SHP77 treated with DMSO at 0.1 percent for 48 hours (cell line): ENCODE measurements around the gene CRYL1.

Experiments
- DNase-seq: peaks from one replicate; lab custom pipeline; 2025; lab: John Stamatoyannopoulos, UW

CRYL1 gene

DNA sequence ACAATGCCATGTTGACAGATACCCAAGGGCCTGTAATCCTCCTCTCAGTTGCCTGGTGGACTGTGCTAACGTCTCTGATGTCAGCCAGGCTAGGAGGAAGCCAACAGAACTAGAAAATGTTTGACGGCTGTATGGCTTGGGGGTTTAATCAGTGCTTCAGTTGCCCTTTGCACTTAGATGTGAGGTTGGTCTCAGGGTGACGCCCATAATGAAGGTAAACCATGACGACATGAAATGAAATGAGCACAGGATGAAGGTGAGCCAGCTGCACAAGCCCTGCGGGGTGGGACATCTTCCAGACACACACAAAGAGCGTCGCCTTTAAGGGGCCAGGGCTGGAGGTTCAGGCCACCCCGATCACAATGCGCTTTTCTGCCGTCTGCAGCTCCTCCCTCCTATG is 127.2 kb downstream of the CRYL1 start:
- DNase-seq, result no peak

DNA sequence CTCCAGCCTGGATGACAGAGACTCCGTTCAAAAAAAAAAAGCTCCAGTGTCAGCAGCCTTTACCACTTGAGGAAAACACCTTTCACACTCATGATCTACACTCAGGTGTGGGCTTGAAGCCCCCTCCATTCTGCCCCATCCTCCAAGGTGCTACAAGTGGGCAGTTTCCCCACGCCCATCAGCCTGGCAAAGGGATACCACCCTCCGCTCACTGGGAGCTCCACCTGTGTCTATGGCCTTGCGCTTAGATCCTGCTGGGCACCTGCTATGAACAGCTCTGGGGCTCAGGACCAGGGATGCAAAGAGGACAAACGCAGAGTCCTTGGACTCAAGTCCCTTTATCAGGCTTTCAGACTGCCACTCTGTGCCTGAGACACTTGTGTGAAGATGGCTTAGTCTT is 127.8 kb downstream of the CRYL1 start:
- no peak for DNase-seq

DNA sequence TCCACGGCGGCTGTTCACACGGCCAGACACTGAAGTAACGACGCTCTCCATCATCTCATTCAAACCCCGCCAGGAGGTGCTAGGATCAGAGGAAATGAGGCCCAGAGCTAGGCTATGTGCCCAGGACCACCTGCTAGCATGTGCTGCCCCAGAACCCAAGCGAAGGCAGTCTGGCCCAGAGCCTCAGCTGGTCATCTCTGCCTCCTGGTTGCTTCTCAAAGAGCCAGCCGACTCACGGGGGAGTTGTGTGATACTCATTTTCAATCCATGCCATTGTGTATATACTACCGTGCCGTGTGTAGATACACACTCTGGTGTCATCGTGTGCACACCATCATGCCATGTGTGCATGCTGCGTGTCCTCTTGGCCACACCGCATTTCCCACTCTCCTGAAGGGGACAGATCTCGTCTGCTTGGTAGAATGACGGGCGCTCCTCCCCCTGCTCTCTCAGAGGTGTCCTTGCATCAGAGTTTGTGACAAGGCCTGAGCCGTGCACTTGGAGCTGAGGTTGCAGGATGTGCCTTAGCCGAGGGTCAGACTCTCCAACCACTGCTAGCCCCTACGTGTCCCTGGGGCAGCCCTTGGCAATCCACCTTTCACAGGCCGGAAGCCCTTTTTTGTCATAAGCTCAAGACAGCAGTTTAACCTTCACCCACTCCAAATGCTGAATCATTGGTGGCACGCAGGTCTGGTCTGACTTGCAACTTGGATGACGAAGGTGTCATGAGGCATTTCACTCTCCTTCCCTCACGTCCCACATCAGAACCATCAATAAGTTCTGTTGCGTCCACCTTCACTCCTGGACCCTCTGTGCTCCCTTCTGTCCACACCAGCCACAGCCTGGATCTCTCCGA is 130.4 kb downstream of the CRYL1 start:
- no peak for DNase-seq

DNA sequence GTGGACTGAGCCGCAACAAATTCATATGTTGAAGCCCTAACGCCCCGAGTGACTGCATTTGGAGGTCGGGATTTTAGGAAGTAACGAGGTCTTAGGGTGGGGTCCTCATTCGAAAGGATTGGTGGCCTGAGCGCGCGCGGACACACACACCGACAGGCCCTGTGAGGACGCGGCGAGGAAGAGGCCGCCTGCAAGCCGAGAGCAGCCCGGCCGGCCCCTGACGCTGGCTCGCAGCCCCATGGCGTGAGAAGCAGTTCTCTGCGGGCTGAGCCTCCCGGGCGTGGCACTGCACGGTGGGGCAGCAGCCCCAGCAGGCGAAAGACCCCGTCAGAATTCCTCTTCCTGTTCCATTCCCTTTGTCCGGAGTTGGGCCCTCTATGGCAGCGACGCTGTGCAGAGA is 131.2 kb downstream of the CRYL1 start:
- DNase-seq, result no peak

DNA sequence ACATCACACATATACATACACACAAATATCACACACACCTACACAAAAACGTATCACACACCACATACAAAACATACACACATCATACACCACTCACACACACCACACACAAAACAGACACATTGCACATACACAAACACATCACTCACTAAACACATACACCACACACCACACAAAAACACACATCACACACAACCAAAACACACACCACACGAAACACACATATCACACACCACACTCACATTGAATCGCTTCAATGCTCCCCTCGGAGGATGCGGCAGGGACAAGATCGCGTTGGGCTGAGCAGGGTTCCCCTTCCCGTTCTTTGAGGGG is 131.5 kb downstream of the CRYL1 start:
- no peak for DNase-seq

DNA sequence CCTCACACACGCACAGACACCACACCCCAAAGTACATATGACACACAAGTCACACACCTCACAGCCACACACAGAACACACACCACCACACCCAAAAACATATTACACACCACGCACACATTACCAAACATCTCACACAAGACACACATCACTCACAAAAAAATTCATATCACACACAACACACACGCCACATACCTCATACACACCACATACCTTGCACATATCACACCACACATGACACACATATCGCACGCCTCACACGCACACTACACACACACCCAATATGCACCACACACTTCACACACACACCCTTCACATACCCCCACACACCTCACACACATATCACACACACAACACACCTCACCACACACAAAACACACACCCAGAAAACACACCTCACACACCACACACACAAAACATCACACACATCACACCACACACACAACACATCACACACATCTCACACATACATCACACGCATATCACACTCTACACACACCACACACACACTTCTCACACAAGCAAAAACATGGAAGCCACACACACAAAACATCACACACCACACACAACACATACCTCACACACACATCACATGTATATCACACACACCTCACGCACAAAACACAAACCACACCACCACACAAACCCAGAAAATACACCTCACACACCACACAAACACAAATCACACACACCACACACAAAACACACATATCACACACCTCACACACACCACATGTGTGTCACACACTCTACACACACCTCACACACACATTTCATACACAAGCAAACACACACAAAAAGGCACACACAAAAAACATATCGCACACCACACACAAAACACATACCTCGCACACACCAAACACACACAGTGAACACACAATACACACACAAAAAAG is 132.1 kb downstream of the CRYL1 start:
- DNase-seq, result no peak

DNA sequence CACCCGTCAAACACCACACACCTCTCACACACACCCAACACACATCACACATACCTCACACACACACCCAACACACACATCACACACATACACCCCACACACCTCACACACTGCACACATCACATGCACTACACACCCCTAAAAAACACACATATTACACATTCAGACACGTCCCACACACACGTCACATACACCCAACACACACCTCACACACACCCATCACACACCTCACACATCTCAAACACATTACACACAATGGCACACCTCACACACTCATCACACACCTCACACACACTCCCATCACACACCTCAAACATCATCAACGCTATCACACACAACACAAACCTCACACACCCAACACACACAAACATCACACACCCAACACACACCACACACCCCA is 133.1 kb downstream of the CRYL1 start:
- no peak for DNase-seq

DNA sequence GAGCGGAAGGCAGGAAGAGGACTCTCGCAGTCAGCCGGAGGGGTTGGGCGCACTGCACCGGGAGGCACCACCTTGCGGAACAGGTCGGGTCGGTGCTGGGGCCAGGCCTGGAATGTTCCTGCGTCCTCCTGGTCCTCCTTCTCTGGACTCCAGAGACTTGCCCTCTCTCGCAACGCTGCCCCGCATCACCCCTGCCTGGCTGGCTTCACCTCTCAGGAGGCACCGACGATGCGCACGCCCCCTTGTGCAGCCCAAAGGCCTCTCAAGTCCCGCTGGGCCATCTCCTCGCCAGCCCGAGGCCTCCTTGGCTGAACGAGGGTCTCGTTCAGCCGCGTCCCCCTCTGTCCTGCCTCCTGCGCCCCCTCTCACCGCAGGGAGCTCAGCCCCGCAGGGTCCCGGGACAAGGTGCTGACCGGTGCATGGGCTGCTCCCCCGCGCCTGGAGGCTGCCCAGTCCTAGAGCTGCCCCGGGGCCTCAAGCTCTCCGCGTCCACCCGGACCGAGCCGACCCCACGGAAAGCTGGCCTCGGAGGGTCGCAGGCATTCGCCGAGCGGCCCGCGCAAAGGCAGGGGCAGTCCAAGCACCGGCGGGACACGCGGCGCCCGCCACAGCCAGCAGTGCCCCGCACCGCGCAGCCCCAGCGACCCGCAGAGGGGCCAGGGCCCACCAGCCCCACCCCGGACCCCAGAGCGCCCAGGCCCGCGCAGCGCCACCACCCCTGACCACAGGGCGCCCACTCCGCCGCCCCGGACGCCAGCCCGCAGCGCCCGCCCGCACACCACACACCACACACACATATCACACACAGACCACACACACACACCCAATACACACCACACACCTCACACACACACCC is 133.8 kb downstream of the CRYL1 start:
- DNase-seq, result no peak

DNA sequence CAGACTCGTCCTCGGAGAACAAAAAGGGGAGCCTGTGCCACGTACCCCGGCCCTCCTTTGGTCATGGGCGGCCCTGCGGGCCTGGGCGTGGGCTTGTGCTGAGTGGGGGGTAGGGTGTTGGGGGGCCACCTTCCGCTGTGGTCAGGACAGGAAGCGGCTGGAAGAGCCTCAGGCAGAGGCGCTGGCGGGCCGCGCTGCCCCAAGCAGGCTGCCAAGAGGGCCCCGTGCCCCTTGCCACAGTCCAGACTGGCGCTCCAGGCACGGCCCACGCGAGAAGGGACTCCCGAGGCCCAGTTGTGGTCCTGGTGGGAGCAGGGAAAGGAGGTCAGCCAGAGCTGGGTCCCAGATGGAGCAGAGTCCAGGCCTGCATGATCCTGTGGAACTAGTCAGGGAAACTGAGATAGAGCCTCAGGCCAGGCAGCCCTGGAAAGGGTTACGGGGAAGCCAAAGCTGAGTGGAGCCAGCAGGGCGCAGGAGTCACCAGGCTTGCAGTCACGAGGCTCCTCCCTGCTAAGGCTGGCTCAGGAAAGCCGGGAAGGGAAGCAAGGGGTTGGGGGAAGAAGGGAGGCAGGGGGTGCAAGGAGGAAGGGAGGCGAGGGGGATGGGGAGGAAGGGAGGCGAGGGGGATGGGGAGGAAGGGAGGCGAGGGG is 135.0 kb downstream of the CRYL1 start:
- no peak for DNase-seq

DNA sequence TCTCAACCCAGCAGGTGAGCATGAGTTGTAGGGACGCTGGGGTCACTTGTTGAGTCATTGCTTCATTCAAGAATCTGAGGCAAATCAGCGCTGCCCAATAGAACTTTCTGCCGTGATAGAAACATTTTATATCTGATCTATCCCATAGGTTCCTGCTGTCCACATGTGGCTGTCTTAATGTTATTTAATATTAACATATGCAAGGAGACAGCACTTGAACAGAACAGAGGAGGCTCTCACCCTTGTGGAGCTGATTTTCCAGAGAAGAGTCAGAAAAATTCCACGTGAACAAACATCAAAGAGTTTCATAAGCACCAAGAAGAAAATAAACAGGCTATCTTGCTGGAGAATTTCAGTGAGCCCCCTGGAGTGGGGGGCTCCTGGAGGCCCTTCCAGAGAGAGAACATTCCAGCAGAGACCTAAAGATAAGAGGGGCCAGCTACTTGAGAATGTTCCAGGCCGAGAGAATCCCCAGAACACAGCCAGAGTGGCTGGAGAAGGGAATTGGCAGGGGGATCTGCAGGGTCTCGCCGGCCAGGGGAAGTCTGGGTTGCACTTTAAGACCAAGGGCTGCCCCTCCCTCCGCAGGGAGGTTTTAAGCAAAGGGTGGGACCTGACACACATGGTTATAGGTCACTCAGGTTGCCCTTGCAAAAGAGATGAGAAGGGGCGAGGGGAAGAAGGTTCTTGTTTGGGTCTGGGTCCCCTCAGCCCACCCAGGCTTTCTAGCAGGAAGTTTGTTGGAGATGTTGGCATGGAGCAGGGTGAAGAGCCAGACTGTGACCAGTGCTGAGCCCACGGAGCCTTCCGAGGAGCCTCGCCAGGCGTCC is 135.7 kb downstream of the CRYL1 start:
- no peak for DNase-seq

DNA sequence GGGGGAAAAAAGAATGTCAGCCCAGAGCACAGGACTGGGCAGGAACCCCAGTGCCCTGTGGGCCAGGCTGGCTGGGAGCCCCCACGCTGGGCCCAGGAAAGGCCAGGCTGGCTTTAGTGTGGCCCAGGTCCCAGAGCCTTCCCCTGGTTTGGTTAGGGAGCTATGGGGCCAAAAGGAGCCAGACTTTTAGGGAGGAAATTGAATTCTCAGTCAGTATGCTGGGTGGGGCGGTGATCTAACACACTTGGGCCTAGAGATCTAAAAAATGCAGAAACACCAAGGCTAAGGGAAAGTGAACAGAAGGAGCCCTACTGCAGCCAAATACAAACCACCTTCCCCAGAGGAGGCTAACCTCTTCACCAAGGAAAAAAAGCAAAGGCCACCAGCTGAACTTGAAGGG is 137.5 kb downstream of the CRYL1 start:
- DNase-seq, result no peak

DNA sequence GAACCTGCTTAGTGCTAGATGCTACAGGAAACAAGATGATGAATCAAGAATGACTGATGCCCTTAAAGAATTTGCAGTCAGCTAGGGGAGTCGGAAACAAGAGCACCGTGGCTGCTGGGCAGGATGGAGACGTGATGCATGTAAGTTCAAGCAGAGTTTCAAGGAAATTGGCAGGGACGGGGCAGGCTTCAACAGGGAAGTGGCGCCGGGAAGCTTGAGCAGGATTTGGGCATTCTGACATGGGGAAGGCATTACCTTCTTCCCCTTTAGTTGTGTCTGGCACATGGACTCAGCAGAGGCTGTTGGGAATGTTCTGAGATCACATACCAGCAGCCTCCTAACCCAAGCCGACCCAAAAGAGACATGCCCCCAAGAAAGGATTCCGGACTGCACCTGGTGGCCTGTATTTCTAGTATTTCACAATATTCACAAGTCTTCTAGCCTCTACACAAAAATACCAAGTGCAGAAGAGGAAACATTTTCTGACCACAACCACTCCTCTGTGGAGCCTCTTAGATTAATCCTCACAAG is 138.2 kb downstream of the CRYL1 start:
- no peak for DNase-seq

DNA sequence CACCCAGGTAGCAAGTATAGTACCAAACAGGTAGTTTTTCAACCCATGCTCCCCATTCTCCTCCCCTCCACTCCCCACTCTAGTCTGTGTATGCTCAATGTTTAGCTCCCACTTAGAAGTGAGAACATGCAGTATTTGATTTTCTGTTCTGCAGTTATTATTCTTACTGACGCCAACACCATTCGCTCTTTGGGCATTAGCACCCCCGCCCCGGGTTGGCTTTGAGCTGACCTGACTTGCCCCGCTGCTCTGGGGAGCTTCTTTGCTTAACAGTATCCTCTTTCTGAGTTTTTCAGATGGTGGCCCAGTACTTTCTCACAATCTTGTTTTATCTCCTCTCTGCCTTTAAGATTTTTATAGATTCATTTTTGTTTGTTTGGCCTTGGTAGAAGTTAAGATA is 138.7 kb downstream of the CRYL1 start:
- no peak for DNase-seq

DNA sequence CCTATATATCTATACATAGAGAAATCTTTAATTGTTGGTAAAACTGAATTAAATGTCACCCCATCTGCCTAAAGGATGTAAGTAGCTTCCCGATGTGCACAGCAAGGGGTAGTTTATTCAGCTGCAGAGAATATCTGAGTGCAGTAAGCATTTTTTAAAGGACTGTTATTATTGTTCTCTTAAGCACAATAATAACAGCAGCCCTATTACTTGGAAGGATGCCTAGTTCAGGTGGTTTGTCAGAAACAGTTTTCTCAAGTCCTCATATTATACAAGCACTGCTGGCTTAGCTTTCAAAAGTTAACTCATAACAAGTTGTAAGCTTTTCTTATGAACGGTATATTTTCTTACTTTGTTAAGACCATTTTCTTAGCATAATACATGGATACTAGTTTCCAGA is 142.6 kb downstream of the CRYL1 start:
- no peak for DNase-seq

DNA sequence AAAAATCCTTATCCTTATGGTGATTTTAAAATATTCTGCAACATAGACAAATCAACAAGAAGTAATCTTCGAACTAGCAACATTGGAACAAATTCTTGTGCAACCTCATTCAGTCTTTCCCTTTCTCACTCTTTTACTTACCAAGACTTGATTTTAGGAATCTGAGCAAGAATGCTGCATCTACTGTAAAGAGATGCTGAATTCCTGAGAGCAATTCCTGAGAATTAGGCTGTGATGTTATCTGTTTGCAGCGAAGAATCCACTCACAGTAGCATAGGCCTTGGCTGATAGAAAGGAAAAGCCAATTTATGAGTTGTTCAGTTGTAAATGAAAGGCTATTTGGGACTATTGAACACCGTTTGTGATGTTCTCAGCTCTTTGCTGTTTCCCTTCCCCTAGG is 144.3 kb downstream of the CRYL1 start:
- DNase-seq, result no peak

DNA sequence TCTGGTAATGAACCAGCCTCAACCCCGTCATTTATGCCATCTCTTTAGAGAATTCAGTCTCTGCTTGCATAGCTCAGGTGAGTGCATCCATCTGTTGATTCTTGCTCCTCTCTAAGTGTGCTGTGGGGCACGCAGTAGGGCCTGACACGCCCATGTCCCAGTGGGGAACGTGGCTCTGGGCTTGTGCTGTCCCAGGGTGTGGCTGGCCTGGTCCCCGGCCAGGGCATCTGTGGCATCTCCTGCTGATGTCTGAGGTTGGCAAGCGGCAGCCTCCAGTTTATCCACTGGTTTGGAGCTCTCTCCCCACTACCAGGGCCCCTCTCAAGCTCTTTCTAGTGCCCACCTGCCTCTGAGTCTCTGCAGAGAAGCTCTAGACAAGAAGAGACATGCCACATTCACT is 146.9 kb downstream of the CRYL1 start:
- DNase-seq, result no peak

DNA sequence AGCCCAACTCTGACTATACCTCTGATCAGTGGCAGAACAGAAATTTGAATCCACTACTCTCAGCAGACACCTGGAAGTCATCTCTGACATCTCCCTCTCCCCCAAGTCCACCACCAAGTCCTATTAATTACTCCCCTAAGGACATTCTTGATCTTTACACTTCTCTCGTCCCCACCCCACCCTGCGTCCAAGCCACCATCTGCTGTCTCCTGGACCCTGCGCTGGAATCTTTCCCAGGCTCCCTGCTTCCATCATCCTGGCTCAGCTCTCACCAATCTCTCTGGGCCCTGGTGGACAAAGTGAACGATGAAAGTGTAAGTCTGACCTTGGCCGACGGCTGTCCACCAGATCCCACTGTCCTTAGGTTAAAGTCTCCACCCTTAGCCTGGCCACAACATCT is 147.9 kb downstream of the CRYL1 start:
- DNase-seq, result no peak

DNA sequence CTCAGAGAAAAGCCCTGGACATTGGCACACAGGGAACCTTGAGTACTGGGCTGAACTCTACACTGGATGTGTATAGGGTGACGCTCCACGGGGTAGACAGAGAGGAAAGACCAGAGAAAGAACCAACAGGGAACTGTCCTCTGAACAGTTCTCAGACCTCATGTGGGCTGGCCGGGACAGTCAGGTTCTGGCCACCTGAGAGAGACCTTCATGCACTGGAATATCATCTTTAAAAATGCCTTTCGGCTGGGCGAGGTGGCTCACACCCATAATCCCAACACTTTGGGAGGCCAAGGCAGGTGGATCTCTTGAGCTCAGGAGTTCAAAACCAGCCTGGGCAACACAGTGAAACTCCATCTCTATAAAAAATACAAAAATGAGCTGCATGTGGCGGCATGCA is 149.8 kb downstream of the CRYL1 start:
- no peak for DNase-seq

DNA sequence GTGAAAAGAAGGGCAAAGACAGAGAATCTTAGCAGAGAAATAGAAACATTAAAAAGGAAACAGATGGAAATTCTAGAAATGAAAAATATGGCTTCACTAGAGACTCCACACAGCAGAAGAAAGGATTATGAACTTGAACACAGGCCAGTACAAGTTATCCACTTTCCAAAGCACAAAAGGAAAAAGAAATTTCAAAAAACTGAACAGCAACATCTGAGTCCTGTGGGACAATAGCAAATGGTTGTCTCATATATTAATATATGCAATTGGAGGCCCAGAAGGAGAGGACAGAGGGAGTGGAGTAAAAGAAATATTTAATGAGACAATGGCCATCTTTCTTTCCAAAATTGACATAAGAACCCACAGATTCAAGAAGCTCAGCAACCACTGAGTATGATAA is 151.8 kb downstream of the CRYL1 start:
- no peak for DNase-seq

DNA sequence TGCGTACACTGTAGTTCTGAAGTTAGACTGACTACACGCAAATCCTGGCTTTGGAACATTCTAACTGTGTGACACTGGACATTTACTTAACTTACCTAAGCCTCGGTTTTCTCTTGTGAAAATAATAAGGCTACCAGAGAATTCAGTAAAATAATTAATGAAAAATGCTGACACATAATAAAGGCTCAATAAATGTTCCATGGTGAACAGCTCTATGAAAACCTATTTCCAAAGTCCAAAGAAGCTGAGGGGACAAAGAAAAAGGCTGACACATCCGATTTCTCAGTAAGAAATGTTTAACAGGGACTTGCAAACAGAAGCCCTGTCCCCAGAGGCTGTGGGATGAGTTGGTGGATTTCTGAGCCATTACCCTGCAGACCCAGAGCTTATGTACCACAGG is 153.8 kb downstream of the CRYL1 start:
- no peak for DNase-seq
